KMS-11 (cell line): ENCODE results near the gene ZBTB43.

Experiments used
- H2AFZ ChIP-seq: fragments of 200-600 bp; sonication (generic); 2 replicates; pipeline ENCODE4 v1.6.1; 2016; ENCODE audit warnings: antibody characterized with exemption, mixed run types, low read depth
- H3K27ac ChIP-seq: fragments of 200-600 bp; sonication (generic); 2 replicates; pipeline ENCODE4 v1.6.1; 2016; ENCODE audit warnings: mild to moderate bottlenecking, mixed run types
- H3K27me3 ChIP-seq: fragments of 200-600 bp; sonication (generic); 2 replicates; pipeline ENCODE4 v1.6.1; 2017; ENCODE audit warnings: mild to moderate bottlenecking, low read depth, mixed run types, moderate library complexity; ENCODE audit not compliant: insufficient read depth
- H3K36me3 ChIP-seq: fragments of 200-600 bp; sonication (generic); 2 replicates; pipeline ENCODE4 v1.6.1; 2017; ENCODE audit warnings: mild to moderate bottlenecking, mixed run types; ENCODE audit not compliant: insufficient read depth
- H3K4me1 ChIP-seq: fragments of 200-600 bp; sonication (generic); 2 replicates; pipeline ENCODE4 v1.6.1; 2016; ENCODE audit warnings: mild to moderate bottlenecking, low read depth, mixed run types; ENCODE audit not compliant: poor library complexity, severe bottlenecking
- H3K4me2 ChIP-seq: fragments of 200-600 bp; sonication (generic); 2 replicates; pipeline ENCODE4 v1.7.0; 2016; ENCODE audit warnings: mild to moderate bottlenecking, mixed run types
- H3K4me3 ChIP-seq: fragments of 200-600 bp; sonication (generic); IDR thresholded peaks from 2 replicates; pipeline ENCODE4 v1.6.1; 2017; ENCODE audit warnings: low read depth, low read length, mixed read lengths; ENCODE audit not compliant: insufficient read depth
- H3K79me2 ChIP-seq: fragments of 200-600 bp; sonication (generic); 2 replicates; pipeline ENCODE4 v1.6.1; 2016; ENCODE audit warnings: low read depth, mixed run types; ENCODE audit not compliant: insufficient read depth
- H3K9ac ChIP-seq: fragments of 200-600 bp; sonication (generic); 2 replicates; pipeline ENCODE4 v1.6.1; 2016; ENCODE audit warnings: mild to moderate bottlenecking, mixed run types
- H4K20me1 ChIP-seq: fragments of 200-600 bp; sonication (generic); 2 replicates; pipeline ENCODE4 v1.6.1; 2016; ENCODE audit warnings: mild to moderate bottlenecking, mixed run types; ENCODE audit not compliant: insufficient read depth
- CTCF ChIP-seq: fragments of 200-600 bp; sonication (generic); conservative IDR thresholded peaks from 2 replicates; pipeline ENCODE4 v1.6.1; 2017; ENCODE audit warnings: low read depth, mild to moderate bottlenecking, antibody characterized with exemption, low read length, moderate library complexity, mixed read lengths

The ZBTB43 gene

GRCh38 chr9:126838055-126838811, 33.4 kb downstream of the ZBTB43 start:
- H3K36me3 ChIP-seq: 0 out of 2 replicates have a peak, but pooled peaks cover 4% of the 10 kb centered on the region
- no peak overlapping the region for H3K27ac ChIP-seq
- H3K4me3 ChIP-seq: no peak overlapping the region
- H3K4me1 ChIP-seq: peaks cover 19% of the 10 kb centered on the region
- no peak overlapping the region for H2AFZ ChIP-seq
- no peak overlapping the region for H3K9ac ChIP-seq
- H3K79me2 ChIP-seq: no peaks in the 10 kb centered on the region; the same call in 1 of the 2 replicates
- no peaks in the 10 kb centered on the region for H3K27me3 ChIP-seq
- no peak overlapping the region for H3K4me2 ChIP-seq
- H4K20me1 ChIP-seq: no peaks in the 10 kb centered on the region
- no peak for TF ChIP-seq CTCF

GRCh38 chr9:126838895-126839294, 34.1 kb downstream of the ZBTB43 start:
- Histone ChIP-seq H3K36me3 (0 out of 2 replicates have a peak, but pooled peaks cover 4% of the 10 kb centered on the region), H2AFZ (no peak overlapping the region), H3K4me2 (no peak overlapping the region), H3K4me3 (no peak overlapping the region), H3K9ac (no peak overlapping the region), H3K79me2 (no peaks in the 10 kb centered on the region), H3K4me1 (peaks cover 19% of the 10 kb centered on the region), H4K20me1 (no peaks in the 10 kb centered on the region), H3K27ac (no peak overlapping the region), H3K27me3 (no peaks in the 10 kb centered on the region)
- TF ChIP-seq CTCF: no peak

- Histone ChIP-seq H3K27me3 (no peaks in the 10 kb centered on the region), H3K4me2 (no peak overlapping the region), H3K79me2 (no peaks in the 10 kb centered on the region), H3K9ac (no peak overlapping the region), H3K36me3 (0 out of 2 replicates have a peak, but pooled peaks cover 4% of the 10 kb centered on the region), H3K4me1 (peaks cover 19% of the 10 kb centered on the region), H3K4me3 (no peak overlapping the region), H3K27ac (no peak overlapping the region), H2AFZ (no peak overlapping the region), H4K20me1 (no peaks in the 10 kb centered on the region)
- TF ChIP-seq CTCF: no peak
Measured at GRCh38 chr9:126839301-126839700, 34.5 kb downstream of the ZBTB43 start.

- Histone ChIP-seq H4K20me1 (no peaks in the 10 kb centered on the region), H3K36me3 (no peaks in the 10 kb centered on the region), H2AFZ (no peak overlapping the region), H3K4me1 (no peaks in the 10 kb centered on the region), H3K79me2 (no peaks in the 10 kb centered on the region), H3K27ac (no peak overlapping the region), H3K9ac (no peak overlapping the region), H3K4me2 (no peak overlapping the region), H3K27me3 (no peaks in the 10 kb centered on the region), H3K4me3 (no peak overlapping the region)
- no peak for TF ChIP-seq CTCF
Measured at GRCh38 chr9:126842220-126842842, 37.5 kb downstream of the ZBTB43 start.
